HepG2 (cell line): Measurements from ENCODE around the gene CACNA1F. TPM values are rescaled to one million over a fixed set of nuclear protein-coding genes. Genes with fewer than 3 reads are reported as not detected.

ENCODE experiments used
- GATAD1 ChIP-seq: IDR thresholded peaks from 2 replicates; pipeline ENCODE4 v1.6.1; 2016; ENCODE audit warnings: missing genetic modification reagents, missing compliant biosample characterization
- HNRNPK ChIP-seq: fragments of 200-400 bp; formaldehyde crosslinking; IDR thresholded peaks from 2 replicates; pipeline ENCODE4 v1.6.1; 2018; ENCODE audit warnings: low read length, low read depth, moderate library complexity, mild to moderate bottlenecking; ENCODE audit not compliant: poor library complexity, severe bottlenecking
- HNRNPL ChIP-seq: fragments of 200-400 bp; formaldehyde crosslinking; IDR thresholded peaks from 2 replicates; pipeline ENCODE4 v1.6.1; 2017; ENCODE audit warnings: mild to moderate bottlenecking, low read depth, low read length
- HOXA3 ChIP-seq: sonication (generic); formaldehyde crosslinking; IDR thresholded peaks from 2 replicates; pipeline ENCODE4 v1.5.0; 2020; ENCODE audit warnings: missing genetic modification reagents
- HOXD1 ChIP-seq: sonication (generic); formaldehyde crosslinking; IDR thresholded peaks from 2 replicates; pipeline ENCODE4 v1.5.0; 2020; ENCODE audit warnings: missing genetic modification reagents
- JUN ChIP-seq: sonication (generic); formaldehyde crosslinking; IDR thresholded peaks from 2 replicates; pipeline ENCODE4 v1.4.0; 2020; ENCODE audit warnings: mild to moderate bottlenecking, missing genetic modification reagents
- MEF2D ChIP-seq: sonication (generic); formaldehyde crosslinking; IDR thresholded peaks from 2 replicates; pipeline ENCODE4 v1.5.1; 2020; ENCODE audit warnings: mild to moderate bottlenecking, missing genetic modification reagents
- NKX3-1 ChIP-seq: sonication (generic); formaldehyde crosslinking; IDR thresholded peaks from 2 replicates; pipeline ENCODE4 v1.5.0; 2020; ENCODE audit warnings: missing genetic modification reagents
- NR2F2 ChIP-seq: IDR thresholded peaks from 2 replicates; pipeline ENCODE4 v1.6.1; 2012; ENCODE audit warnings: low read depth, inconsistent platforms, borderline replicate concordance
- ZNF235 ChIP-seq: sonication (generic); formaldehyde crosslinking; IDR thresholded peaks from 2 replicates; pipeline ENCODE4 v1.8.1; 2023; ENCODE audit warnings: mild to moderate bottlenecking, missing genetic modification reagents, borderline replicate concordance
- ZNF33B ChIP-seq: sonication (generic); formaldehyde crosslinking; IDR thresholded peaks from 2 replicates; pipeline ENCODE4 v1.5.1; 2020; ENCODE audit warnings: mild to moderate bottlenecking, missing genetic modification reagents
- ZNF557 ChIP-seq: sonication (generic); formaldehyde crosslinking; IDR thresholded peaks from 2 replicates; pipeline ENCODE4 v1.4.0; 2020; ENCODE audit warnings: missing genetic modification reagents
- ZNF558 ChIP-seq: sonication (generic); formaldehyde crosslinking; IDR thresholded peaks from 2 replicates; pipeline ENCODE4 v1.9.0; 2022; ENCODE audit warnings: mild to moderate bottlenecking, missing genetic modification reagents, borderline replicate concordance
- ZNF577 ChIP-seq: sonication (generic); formaldehyde crosslinking; IDR thresholded peaks from 2 replicates; pipeline ENCODE4 v1.4.0; 2020; ENCODE audit warnings: mild to moderate bottlenecking, low read depth, missing genetic modification reagents, borderline replicate concordance
- polyA plus RNA-seq, 8 experiments: library from polyadenylated mRNA; depleted of rRNA in 3 of 8; stranded (reverse) in 7 of 8; unstranded in 1 of 8; fragments of >200 nt; fragmentation: Illumina TruSeq in 4 of 8; extraction: Trizol in 4 of 8; gene quantifications; 2 replicates each; pipeline versions ENCODE4 v1.2.1 to v1.2.3, GENCODE V29; 2011 to 2016; ENCODE audit warnings: low read depth in 4 of 8, missing spikeins in 1 of 8, mixed read lengths in 1 of 8; ENCODE audit not compliant: insufficient read depth in 1 of 8
- total RNA-seq, 5 experiments: library from RNA; depleted of rRNA; stranded (reverse); fragments of >200 nt; fragmentation: Illumina TruSeq; extraction: Trizol; gene quantifications; 2 replicates each; pipeline ENCODE4 v1.2.3, GENCODE V29; 2016; ENCODE audit warnings: low read depth in 1 of 5
- TF ChIP-seq, protein P1 (sequence below): sonication (generic); formaldehyde crosslinking; IDR thresholded peaks from 2 replicates; pipeline ENCODE4 v1.4.0; 2020; ENCODE audit warnings: missing genetic modification reagents
- TF ChIP-seq, protein P2 (sequence below): sonication (generic); formaldehyde crosslinking; IDR thresholded peaks from 2 replicates; pipeline ENCODE4 v1.4.0; 2020; ENCODE audit warnings: mild to moderate bottlenecking, missing genetic modification reagents
- TF ChIP-seq, protein P3 (sequence below): sonication (generic); formaldehyde crosslinking; conservative IDR thresholded peaks from 2 replicates; pipeline ENCODE4 v1.5.0; 2020; ENCODE audit warnings: missing genetic modification reagents
- TF ChIP-seq, protein P4 (sequence below): sonication (generic); formaldehyde crosslinking; IDR thresholded peaks from 2 replicates; pipeline ENCODE4 v1.5.0; 2020; ENCODE audit warnings: missing genetic modification reagents, mild to moderate bottlenecking, borderline replicate concordance
- TF ChIP-seq, protein P5 (sequence below): sonication (generic); formaldehyde crosslinking; IDR thresholded peaks from 2 replicates; pipeline ENCODE4 v1.5.0; 2020; ENCODE audit warnings: missing genetic modification reagents
- TF ChIP-seq, protein P6 (sequence below): sonication (generic); formaldehyde crosslinking; conservative IDR thresholded peaks from 2 replicates; pipeline ENCODE4 v1.8.0; 2022; ENCODE audit warnings: mild to moderate bottlenecking, moderate library complexity, missing genetic modification reagents

CACNA1F gene
- total and polyA plus RNA-seq, 2 of the 13 experiments (the other 11 are each of a cell fraction or from before 2014, with no cell fraction given), result 0.03 TPM; not detected in 1

DNA sequence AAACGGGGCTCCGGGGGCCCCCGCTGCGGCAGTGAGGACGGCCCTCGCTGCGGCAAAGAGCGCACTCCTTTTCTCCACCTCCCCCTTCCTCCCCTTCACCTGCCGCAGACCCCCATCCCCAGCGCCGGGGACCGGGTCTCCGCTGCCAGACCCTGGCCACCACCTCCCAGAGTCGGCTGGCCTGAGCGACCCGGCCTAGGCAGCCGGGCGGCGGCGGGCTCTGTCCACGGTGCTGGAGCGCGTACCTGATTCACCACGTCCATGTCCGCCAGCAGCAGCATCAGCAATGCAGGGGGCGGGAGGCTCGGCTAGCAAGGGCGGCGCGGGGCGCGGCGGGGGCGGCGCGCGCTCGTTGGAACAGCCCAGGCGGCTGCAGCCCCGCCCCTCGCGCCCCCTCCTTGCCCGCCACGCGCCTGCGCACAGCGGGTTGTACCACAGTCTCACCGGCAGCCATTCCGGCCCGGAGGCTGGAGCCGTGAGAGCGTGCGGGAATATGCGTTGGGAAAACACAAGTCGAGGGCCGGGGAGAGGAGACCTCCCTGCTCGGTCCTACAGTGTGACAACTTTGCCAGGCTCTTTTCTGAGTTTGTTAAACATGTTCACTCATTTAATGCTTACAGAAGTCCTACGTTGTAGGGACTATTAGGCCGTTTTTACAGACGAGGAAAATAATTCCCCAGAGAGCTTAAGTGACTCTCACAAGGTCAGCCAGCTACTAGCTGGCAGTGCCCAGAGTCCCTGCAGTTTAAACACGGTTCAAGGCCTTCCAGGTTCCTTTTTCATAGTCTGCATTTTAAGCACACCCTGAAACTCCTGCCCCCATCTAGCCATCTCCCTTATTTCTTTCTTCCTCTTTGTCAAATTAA lies 33.0 kb downstream of the CACNA1F start, which contains the start of gene SYP (continued):
- TF ChIP-seq GATAD1 (CRISPR knock-in tag) (peak; percentile 60; the same call in 1 of the 2 replicates), MEF2D (CRISPR knock-in tag) (no peak), HNRNPK (peak; percentile 79), ZNF577 (no peak), ZNF558 (CRISPR knock-in tag) (peak; percentile 97; the same call in 1 of the 2 replicates), JUN (no peak), HNRNPL (no peak), ZNF33B (CRISPR knock-in tag) (peak; percentile 49; the same call in 1 of the 2 replicates), NR2F2 (no peak), NKX3-1 (CRISPR knock-in tag) (peak; percentile 45; the same call in 1 of the 2 replicates), HOXA3 (CRISPR knock-in tag) (peak; percentile 90), HOXD1 (CRISPR knock-in tag) (peak; percentile 84; the same call in 1 of the 2 replicates), ZNF557 (CRISPR knock-in tag) (no peak), ZNF235 (peak; percentile 71; the same call in 1 of the 2 replicates)
- TF ChIP-seq, protein P1, sequence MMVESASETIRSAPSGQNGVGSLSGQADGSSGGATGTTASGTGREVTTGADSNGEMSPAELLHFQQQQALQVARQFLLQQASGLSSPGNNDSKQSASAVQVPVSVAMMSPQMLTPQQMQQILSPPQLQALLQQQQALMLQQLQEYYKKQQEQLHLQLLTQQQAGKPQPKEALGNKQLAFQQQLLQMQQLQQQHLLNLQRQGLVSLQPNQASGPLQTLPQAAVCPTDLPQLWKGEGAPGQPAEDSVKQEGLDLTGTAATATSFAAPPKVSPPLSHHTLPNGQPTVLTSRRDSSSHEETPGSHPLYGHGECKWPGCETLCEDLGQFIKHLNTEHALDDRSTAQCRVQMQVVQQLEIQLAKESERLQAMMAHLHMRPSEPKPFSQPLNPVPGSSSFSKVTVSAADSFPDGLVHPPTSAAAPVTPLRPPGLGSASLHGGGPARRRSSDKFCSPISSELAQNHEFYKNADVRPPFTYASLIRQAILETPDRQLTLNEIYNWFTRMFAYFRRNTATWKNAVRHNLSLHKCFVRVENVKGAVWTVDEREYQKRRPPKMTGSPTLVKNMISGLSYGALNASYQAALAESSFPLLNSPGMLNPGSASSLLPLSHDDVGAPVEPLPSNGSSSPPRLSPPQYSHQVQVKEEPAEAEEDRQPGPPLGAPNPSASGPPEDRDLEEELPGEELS, result peak; percentile 40; the same call in 1 of the 2 replicates
- TF ChIP-seq, protein P2, sequence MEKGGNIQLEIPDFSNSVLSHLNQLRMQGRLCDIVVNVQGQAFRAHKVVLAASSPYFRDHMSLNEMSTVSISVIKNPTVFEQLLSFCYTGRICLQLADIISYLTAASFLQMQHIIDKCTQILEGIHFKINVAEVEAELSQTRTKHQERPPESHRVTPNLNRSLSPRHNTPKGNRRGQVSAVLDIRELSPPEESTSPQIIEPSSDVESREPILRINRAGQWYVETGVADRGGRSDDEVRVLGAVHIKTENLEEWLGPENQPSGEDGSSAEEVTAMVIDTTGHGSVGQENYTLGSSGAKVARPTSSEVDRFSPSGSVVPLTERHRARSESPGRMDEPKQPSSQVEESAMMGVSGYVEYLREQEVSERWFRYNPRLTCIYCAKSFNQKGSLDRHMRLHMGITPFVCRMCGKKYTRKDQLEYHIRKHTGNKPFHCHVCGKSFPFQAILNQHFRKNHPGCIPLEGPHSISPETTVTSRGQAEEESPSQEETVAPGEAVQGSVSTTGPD (CRISPR knock-in tag), result no peak
- TF ChIP-seq, protein P3, sequence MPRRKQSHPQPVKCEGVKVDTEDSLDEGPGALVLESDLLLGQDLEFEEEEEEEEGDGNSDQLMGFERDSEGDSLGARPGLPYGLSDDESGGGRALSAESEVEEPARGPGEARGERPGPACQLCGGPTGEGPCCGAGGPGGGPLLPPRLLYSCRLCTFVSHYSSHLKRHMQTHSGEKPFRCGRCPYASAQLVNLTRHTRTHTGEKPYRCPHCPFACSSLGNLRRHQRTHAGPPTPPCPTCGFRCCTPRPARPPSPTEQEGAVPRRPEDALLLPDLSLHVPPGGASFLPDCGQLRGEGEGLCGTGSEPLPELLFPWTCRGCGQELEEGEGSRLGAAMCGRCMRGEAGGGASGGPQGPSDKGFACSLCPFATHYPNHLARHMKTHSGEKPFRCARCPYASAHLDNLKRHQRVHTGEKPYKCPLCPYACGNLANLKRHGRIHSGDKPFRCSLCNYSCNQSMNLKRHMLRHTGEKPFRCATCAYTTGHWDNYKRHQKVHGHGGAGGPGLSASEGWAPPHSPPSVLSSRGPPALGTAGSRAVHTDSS, result no peak
- TF ChIP-seq, protein P4, sequence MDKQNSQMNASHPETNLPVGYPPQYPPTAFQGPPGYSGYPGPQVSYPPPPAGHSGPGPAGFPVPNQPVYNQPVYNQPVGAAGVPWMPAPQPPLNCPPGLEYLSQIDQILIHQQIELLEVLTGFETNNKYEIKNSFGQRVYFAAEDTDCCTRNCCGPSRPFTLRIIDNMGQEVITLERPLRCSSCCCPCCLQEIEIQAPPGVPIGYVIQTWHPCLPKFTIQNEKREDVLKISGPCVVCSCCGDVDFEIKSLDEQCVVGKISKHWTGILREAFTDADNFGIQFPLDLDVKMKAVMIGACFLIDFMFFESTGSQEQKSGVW (CRISPR knock-in tag), result no peak
- TF ChIP-seq, protein P5, sequence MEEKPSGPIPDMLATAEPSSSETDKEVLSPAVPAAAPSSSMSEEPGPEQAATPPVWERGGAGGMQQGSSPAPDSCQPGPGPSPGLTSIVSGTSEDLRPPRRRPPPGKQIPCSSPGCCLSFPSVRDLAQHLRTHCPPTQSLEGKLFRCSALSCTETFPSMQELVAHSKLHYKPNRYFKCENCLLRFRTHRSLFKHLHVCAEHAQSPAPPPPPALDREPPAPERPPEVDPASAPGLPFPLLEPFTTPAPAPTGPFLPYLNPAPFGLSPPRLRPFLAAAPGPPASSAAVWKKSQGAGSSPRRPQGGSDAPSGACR (CRISPR knock-in tag), result no peak
- TF ChIP-seq, protein P6, sequence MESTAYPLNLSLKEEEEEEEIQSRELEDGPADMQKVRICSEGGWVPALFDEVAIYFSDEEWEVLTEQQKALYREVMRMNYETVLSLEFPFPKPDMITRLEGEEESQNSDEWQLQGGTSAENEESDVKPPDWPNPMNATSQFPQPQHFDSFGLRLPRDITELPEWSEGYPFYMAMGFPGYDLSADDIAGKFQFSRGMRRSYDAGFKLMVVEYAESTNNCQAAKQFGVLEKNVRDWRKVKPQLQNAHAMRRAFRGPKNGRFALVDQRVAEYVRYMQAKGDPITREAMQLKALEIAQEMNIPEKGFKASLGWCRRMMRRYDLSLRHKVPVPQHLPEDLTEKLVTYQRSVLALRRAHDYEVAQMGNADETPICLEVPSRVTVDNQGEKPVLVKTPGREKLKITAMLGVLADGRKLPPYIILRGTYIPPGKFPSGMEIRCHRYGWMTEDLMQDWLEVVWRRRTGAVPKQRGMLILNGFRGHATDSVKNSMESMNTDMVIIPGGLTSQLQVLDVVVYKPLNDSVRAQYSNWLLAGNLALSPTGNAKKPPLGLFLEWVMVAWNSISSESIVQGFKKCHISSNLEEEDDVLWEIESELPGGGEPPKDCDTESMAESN (CRISPR knock-in tag), result peak; percentile 78; the same call in 1 of the 2 replicates
